B cell (primary cell): Measurements from ENCODE around the gene SLC25A21. TPM values are rescaled to one million over a fixed set of nuclear protein-coding genes. Genes with fewer than 3 reads are reported as not detected.
"Not testable (repeated sequence)": the region's sequence is repeated elsewhere in the genome, so short reads cannot be mapped to it uniquely, and the experiment has no call there.

Experiments
- ATAC-seq: fragments of 200-7000 bp; cut with Tn5 transposase; one replicate; pipeline ENCODE4 v1.10.0; 2021; ENCODE audit warnings: low read depth, mild to moderate bottlenecking, moderate number of reproducible peaks, moderate library complexity
- CTCF ChIA-PET: fragments of 350-600 bp; sonication (Branson Sonifier 250); formaldehyde crosslinking; loops from one replicate; lab custom pipeline; 2021; ENCODE audit warnings: antibody characterized with exemption, inconsistent platforms; lab: Charles Lee
- POLR2A ChIA-PET: fragments of 350-600 bp; sonication (Branson Sonifier 250); formaldehyde crosslinking; loops from one replicate; lab custom pipeline; 2021; ENCODE audit warnings: antibody characterized with exemption; lab: Charles Lee
- DNase-seq: peaks from one replicate; pipeline ENCODE4 v3.0.0; 2013
- H2AFZ ChIP-seq: 2 replicates; pipeline ENCODE4 v1.6.1; 2012; ENCODE audit warnings: mild to moderate bottlenecking, low read depth, low read length; ENCODE audit not compliant: insufficient read depth, poor library complexity, severe bottlenecking
- H3K27ac ChIP-seq, 2 donors: 1 replicate in 1 of 2; 2 replicates in 1 of 2; pipeline ENCODE4 v1.5.1; 2012 to 2013; ENCODE audit warnings: low read length in 2 of 2, mild to moderate bottlenecking in 2 of 2, moderate library complexity in 1 of 2
- H3K27me3 ChIP-seq, 4 experiments: fragments of 200-600 bp in 1 of 4; sonication (generic) in 1 of 4; replicated peaks in 1 of 4; 1 replicate in 2 of 4; 2 replicates in 2 of 4; pipeline versions ENCODE4 v1.6.1 to v1.7.0; 2013 to 2016; ENCODE audit warnings: low read length in 3 of 4, mild to moderate bottlenecking in 2 of 4, mixed read lengths in 1 of 4, moderate library complexity in 1 of 4; ENCODE audit not compliant: insufficient read depth in 4 of 4, control insufficient read depth in 3 of 4; ENCODE audit errors: control extremely low read depth in 1 of 4
- H3K36me3 ChIP-seq, 2 experiments: replicated peaks in 1 of 2; 1 replicate in 1 of 2; 2 replicates in 1 of 2; pipeline versions ENCODE4 v1.6.1 to v1.7.1; 2013; ENCODE audit warnings: low read length in 1 of 2; ENCODE audit not compliant: insufficient read depth in 2 of 2, control insufficient read depth in 1 of 2; ENCODE audit errors: control extremely low read depth in 1 of 2, extremely low read depth in 1 of 2
- H3K4me1 ChIP-seq, 2 donors: fragments of 200-600 bp in 1 of 2; sonication (generic) in 1 of 2; 1 replicate in 1 of 2; 2 replicates in 1 of 2; pipeline versions ENCODE4 v1.5.1 to v1.6.1; 2013 to 2017; ENCODE audit warnings: low read length in 2 of 2; ENCODE audit not compliant: control insufficient read depth in 2 of 2, insufficient read depth in 2 of 2
- H3K4me2 ChIP-seq: replicated peaks from 2 replicates; pipeline ENCODE3; 2012; ENCODE audit warnings: mild to moderate bottlenecking, low read depth, low read length; ENCODE audit not compliant: poor library complexity, severe bottlenecking
- H3K4me3 ChIP-seq, 5 experiments: fragments of 200-600 bp in 1 of 5; sonication (generic) in 1 of 5; 1 replicate in 3 of 5; 2 replicates in 2 of 5; pipeline versions ENCODE4 v1.5.1 to v1.7.0; 2011 to 2016; ENCODE audit warnings: low read length in 4 of 5, mild to moderate bottlenecking in 4 of 5, low read depth in 2 of 5, control low read depth in 1 of 5, moderate library complexity in 1 of 5; ENCODE audit not compliant: insufficient read depth in 1 of 5; ENCODE audit errors: control extremely low read depth in 1 of 5, extremely low read depth in 1 of 5
- H3K79me2 ChIP-seq: fragments of 200-600 bp; sonication (generic); one replicate; pipeline ENCODE4 v1.6.0; 2016; ENCODE audit warnings: low read length; ENCODE audit not compliant: control insufficient read depth, insufficient read depth
- H3K9ac ChIP-seq: fragments of 200-600 bp; sonication (generic); 2 replicates; pipeline ENCODE4 v1.6.1; 2017; ENCODE audit warnings: mild to moderate bottlenecking, low read length, moderate library complexity
- H3K9me3 ChIP-seq, 3 donors: one replicate each; pipeline versions ENCODE4 v1.6.1 to v1.7.1; 2013; ENCODE audit warnings: low read length in 2 of 3; ENCODE audit not compliant: control insufficient read depth in 2 of 3, insufficient read depth in 1 of 3; ENCODE audit errors: control extremely low read depth in 1 of 3
- H4K20me1 ChIP-seq: 2 replicates; pipeline ENCODE4 v1.6.0; 2012; ENCODE audit warnings: mild to moderate bottlenecking, low read length; ENCODE audit not compliant: insufficient read depth, control insufficient read depth, poor library complexity, severe bottlenecking
- H3K27ac Mint-ChIP-seq: one replicate; pipeline ENCODE4 v1.8.0; 2021; ENCODE audit warnings: mixed read lengths
- H3K27me3 Mint-ChIP-seq: one replicate; pipeline ENCODE4 v1.8.0; 2021; ENCODE audit warnings: mixed read lengths
- H3K4me1 Mint-ChIP-seq: one replicate; pipeline ENCODE4 v1.8.0; 2021; ENCODE audit warnings: mixed read lengths
- H3K4me3 Mint-ChIP-seq: one replicate; pipeline ENCODE4 v1.8.0; 2021; ENCODE audit warnings: mixed read lengths
- H3K9me3 Mint-ChIP-seq: one replicate; pipeline ENCODE4 v1.8.0; 2022; ENCODE audit warnings: mixed read lengths; ENCODE audit not compliant: insufficient read depth
- CTCF ChIP-seq: fragments of 200-600 bp; IDR thresholded peaks from one replicate; pipeline ENCODE4 v1.8.0; 2022; ENCODE audit warnings: antibody characterized with exemption, mild to moderate bottlenecking
- EZH2 ChIP-seq: IDR thresholded peaks from 2 replicates; pipeline ENCODE4 v1.6.1; 2012; ENCODE audit warnings: borderline replicate concordance, low read depth, mild to moderate bottlenecking, moderate library complexity, low read length; ENCODE audit not compliant: insufficient read depth, poor library complexity, severe bottlenecking
- WGBS: methylation state at CpG from one replicate; pipeline ENCODE4 v1.1.5; 2013; ENCODE audit warnings: missing lambda C conversion rate; ENCODE audit not compliant: insufficient coverage; 5-methylcytosine and 5-hydroxymethylcytosine counted together
- intact Hi-C: fragments of 100-400 bp; cut with micrococcal nuclease; formaldehyde crosslinking; loops from one replicate; pipeline ENCODE4 v1.10.0; 2022
- polyA plus RNA-seq: library from polyadenylated mRNA; depleted of rRNA; stranded (reverse); fragments of >200 nt; gene quantifications from 2 replicates; pipeline ENCODE4 v1.2.3, GENCODE V29; 2012
- total RNA-seq, 2 donors: library from RNA; stranded (reverse); fragments of 120-200 nt in 1 of 2; gene quantifications; 1 replicate in 1 of 2; 2 replicates in 1 of 2; pipeline versions ENCODE4 v1.2.3 to v1.2.4, GENCODE V29; 2013 to 2022

The SLC25A21 gene
- total and polyA plus RNA-seq, 2 donors (not counting 1 experiment from before 2014, with no cell fraction given) = not detected

- Mint-ChIP-seq H3K4me3 (no peak overlapping the region), H3K27ac (no peak overlapping the region), H3K9me3 (no peaks in the 10 kb centered on the region), H3K4me1 (no peaks in the 10 kb centered on the region), H3K27me3 (no peaks in the 10 kb centered on the region)
- Histone ChIP-seq H3K9me3 (peaks cover 0 to 2% (median 0%) of the 10 kb centered on the region in 3 donors), H3K4me3 (no peak overlapping the region), H3K4me1 (no peaks in the 10 kb centered on the region), H3K27ac (no peak overlapping the region), H4K20me1 (no peaks in the 10 kb centered on the region), H3K36me3 (no peaks in the 10 kb centered on the region), H3K9ac (no peak overlapping the region), H2AFZ (no peak overlapping the region), H3K79me2 (no peaks in the 10 kb centered on the region), H3K4me2 (no peak overlapping the region), H3K27me3 (no peaks in the 10 kb centered on the region)
- DNase-seq (no peak), ATAC-seq (no peak)
- intact Hi-C loops = no loop called here
- no peak for TF ChIP-seq CTCF
- no peak for TF ChIP-seq EZH2
- CTCF ChIA-PET = interaction anchor here (0.6 kb wide), 2 partner anchors 424 to 1114 kb away, joined by 4 read pairs; no protein-coding TSS in a partner anchor
- POLR2A ChIA-PET = no interaction called here
- WGBS = 60% methylated on average over 1 of the region's 1 CpG
Measured at GRCh38 chr14:37147310-37147880, 25.0 kb downstream of the SLC25A21 start.

- no CpG with 5 or more reads among the region's 1 CpG for WGBS
Measured at GRCh38 chr14:37146438-37146837, 26.0 kb downstream of the SLC25A21 start.

More at GRCh38 chr14:37146438-37146837, 26.0 kb downstream of the SLC25A21 start:
- H2AFZ ChIP-seq, H3K4me2 ChIP-seq, H3K27ac Mint-ChIP-seq, H3K36me3 ChIP-seq, H3K4me3 ChIP-seq, H3K4me1 ChIP-seq, H3K27me3 Mint-ChIP-seq, H3K4me3 Mint-ChIP-seq, H3K4me1 Mint-ChIP-seq, H3K9me3 Mint-ChIP-seq, H3K9ac ChIP-seq, H4K20me1 ChIP-seq, intact Hi-C loops, H3K9me3 ChIP-seq, H3K27me3 ChIP-seq, ATAC-seq, DNase-seq, H3K79me2 ChIP-seq, H3K27ac ChIP-seq, CTCF ChIA-PET, POLR2A ChIA-PET: not testable (repeated sequence)
